ENCODE measurements around the gene UFD1. TPM values are rescaled to one million over a fixed set of nuclear protein-coding genes. Genes with fewer than 3 reads are reported as not detected.

UFD1 gene
- total and polyA plus RNA-seq, 2 of the 13 experiments (the other 11 are each of a cell fraction or from before 2014, with no cell fraction given) = 47.9 to 51.1 TPM

DNA sequence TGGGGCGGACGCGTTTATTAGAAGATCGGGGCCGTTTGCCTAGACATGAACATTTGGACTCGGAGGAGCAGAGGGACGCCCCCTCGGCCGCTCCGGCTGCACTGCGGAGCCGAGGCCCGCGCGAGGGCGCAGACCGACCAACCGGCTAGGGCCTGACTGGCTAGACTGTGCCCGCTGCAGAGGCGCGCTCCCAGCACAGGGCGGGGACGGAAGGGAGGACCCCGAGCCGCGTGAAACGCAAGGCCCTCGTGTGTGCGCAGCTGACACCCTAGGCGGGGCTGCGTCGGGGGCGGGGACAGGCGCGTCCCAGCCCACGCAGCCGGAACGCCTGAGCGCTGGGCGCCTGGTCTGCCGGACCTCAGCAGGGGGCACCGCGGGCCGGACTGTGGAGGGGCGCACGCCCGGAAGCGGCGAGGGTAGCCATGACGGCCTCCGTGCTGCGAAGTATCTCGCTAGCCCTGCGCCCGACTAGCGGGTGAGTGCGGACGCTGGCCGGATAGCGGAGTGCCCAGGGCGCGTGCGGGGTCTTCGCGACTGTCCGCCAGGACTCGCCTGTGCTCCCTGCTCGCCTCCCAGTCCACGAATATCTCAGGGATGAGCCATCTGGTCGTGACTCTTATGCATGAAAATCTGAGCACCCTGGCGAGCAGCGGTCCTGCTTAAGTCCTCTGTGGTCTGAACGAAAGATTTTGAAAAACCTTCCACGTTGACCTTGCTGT lies 46.7 kb downstream of the UFD1 start, which contains the start of gene MRPL40 (continued):
- TF ChIP-seq, protein P1, sequence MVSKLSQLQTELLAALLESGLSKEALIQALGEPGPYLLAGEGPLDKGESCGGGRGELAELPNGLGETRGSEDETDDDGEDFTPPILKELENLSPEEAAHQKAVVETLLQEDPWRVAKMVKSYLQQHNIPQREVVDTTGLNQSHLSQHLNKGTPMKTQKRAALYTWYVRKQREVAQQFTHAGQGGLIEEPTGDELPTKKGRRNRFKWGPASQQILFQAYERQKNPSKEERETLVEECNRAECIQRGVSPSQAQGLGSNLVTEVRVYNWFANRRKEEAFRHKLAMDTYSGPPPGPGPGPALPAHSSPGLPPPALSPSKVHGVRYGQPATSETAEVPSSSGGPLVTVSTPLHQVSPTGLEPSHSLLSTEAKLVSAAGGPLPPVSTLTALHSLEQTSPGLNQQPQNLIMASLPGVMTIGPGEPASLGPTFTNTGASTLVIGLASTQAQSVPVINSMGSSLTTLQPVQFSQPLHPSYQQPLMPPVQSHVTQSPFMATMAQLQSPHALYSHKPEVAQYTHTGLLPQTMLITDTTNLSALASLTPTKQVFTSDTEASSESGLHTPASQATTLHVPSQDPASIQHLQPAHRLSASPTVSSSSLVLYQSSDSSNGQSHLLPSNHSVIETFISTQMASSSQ (IDR thresholded peaks at IDR 0.05; ENCODE audit: low read depth) = no peak
- TF ChIP-seq, protein P1 (CRISPR knock-in tag; IDR thresholded peaks at IDR 0.05; ENCODE audit: borderline replicate concordance) = peak; percentile 84
- TF ChIP-seq, protein P2, sequence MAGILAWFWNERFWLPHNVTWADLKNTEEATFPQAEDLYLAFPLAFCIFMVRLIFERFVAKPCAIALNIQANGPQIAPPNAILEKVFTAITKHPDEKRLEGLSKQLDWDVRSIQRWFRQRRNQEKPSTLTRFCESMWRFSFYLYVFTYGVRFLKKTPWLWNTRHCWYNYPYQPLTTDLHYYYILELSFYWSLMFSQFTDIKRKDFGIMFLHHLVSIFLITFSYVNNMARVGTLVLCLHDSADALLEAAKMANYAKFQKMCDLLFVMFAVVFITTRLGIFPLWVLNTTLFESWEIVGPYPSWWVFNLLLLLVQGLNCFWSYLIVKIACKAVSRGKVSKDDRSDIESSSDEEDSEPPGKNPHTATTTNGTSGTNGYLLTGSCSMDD (CRISPR knock-in tag; IDR thresholded peaks at IDR 0.05) = no peak
- TF ChIP-seq ZNF354B (CRISPR knock-in tag; IDR thresholded peaks at IDR 0.05) (peak; percentile 97), ZSCAN9 (CRISPR knock-in tag; IDR thresholded peaks at IDR 0.05; ENCODE audit: borderline replicate concordance) (peak; percentile 89), RAD51 (IDR thresholded peaks at IDR 0.05; ENCODE audit: borderline replicate concordance) (no peak), ZNF451 (CRISPR knock-in tag; IDR thresholded peaks at IDR 0.05) (no peak; the same call in 1 of the 2 replicates), MTA3 (CRISPR knock-in tag; IDR thresholded peaks at IDR 0.05) (no peak), PHF21A (CRISPR knock-in tag; IDR thresholded peaks at IDR 0.05) (peak; percentile 66), ZNF121 (CRISPR knock-in tag; IDR thresholded peaks at IDR 0.05) (peak; percentile 60; the same call in 1 of the 2 replicates), DNMT1 (CRISPR knock-in tag; IDR thresholded peaks at IDR 0.05) (peak; percentile 47; the same call in 1 of the 2 replicates), ZNF720 (CRISPR knock-in tag; IDR thresholded peaks at IDR 0.05) (no peak), ZNF251 (CRISPR knock-in tag; IDR thresholded peaks at IDR 0.05) (no peak), ZNF263 (CRISPR knock-in tag; IDR thresholded peaks at IDR 0.05) (peak; percentile 70)
- TF ChIP-seq, protein P3, sequence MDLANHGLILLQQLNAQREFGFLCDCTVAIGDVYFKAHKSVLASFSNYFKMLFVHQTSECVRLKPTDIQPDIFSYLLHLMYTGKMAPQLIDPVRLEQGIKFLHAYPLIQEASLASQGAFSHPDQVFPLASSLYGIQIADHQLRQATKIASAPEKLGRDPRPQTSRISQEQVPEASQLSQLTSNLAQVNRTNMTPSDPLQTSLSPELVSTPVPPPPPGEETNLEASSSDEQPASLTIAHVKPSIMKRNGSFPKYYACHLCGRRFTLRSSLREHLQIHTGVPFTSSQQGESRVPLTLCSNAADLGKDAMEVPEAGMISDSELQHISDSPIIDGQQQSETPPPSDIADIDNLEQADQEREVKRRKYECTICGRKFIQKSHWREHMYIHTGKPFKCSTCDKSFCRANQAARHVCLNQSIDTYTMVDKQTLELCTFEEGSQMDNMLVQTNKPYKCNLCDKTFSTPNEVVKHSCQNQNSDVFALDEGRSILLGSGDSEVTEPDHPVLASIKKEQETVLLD (CRISPR knock-in tag; IDR thresholded peaks at IDR 0.05; ENCODE audit: low read depth) = peak; percentile 95
- TF ChIP-seq, protein P4, sequence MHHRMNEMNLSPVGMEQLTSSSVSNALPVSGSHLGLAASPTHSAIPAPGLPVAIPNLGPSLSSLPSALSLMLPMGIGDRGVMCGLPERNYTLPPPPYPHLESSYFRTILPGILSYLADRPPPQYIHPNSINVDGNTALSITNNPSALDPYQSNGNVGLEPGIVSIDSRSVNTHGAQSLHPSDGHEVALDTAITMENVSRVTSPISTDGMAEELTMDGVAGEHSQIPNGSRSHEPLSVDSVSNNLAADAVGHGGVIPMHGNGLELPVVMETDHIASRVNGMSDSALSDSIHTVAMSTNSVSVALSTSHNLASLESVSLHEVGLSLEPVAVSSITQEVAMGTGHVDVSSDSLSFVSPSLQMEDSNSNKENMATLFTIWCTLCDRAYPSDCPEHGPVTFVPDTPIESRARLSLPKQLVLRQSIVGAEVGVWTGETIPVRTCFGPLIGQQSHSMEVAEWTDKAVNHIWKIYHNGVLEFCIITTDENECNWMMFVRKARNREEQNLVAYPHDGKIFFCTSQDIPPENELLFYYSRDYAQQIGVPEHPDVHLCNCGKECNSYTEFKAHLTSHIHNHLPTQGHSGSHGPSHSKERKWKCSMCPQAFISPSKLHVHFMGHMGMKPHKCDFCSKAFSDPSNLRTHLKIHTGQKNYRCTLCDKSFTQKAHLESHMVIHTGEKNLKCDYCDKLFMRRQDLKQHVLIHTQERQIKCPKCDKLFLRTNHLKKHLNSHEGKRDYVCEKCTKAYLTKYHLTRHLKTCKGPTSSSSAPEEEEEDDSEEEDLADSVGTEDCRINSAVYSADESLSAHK (CRISPR knock-in tag; IDR thresholded peaks at IDR 0.05; ENCODE audit: borderline replicate concordance) = 0 out of 2 replicates have a peak, but pooled peaks have one; percentile 61
- TF ChIP-seq, protein P5, sequence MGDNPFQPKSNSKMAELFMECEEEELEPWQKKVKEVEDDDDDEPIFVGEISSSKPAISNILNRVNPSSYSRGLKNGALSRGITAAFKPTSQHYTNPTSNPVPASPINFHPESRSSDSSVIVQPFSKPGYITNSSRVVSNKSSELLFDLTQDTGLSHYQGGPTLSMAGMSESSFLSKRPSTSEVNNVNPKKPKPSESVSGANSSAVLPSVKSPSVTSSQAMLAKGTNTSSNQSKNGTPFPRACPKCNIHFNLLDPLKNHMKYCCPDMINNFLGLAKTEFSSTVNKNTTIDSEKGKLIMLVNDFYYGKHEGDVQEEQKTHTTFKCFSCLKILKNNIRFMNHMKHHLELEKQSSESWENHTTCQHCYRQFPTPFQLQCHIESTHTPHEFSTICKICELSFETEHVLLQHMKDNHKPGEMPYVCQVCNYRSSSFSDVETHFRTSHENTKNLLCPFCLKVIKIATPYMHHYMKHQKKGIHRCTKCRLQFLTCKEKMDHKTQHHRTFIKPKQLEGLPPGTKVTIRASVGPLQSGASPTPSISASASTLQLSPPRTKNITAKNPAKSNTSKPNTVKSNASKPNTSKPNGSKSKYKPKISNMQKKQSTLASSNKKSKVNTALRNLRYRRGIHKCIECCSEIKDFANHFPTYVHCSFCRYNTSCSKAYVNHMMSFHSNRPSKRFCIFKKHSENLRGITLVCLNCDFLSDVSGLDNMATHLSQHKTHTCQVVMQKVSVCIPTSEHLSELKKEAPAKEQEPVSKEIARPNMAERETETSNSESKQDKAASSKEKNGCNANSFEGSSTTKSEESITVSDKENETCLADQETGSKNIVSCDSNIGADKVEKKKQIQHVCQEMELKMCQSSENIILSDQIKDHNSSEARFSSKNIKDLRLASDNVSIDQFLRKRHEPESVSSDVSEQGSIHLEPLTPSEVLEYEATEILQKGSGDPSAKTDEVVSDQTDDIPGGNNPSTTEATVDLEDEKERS (CRISPR knock-in tag; IDR thresholded peaks at IDR 0.05) = peak; percentile 86; the same call in 1 of the 2 replicates

Data from HepG2 (cell line).